ENCODE measurements around the gene EYS. TPM values are rescaled to one million over a fixed set of nuclear protein-coding genes. Genes with fewer than 3 reads are reported as not detected.

Gene EYS
- total and polyA plus RNA-seq, 2 of the 13 experiments (the other 11 are each of a cell fraction or from before 2014, with no cell fraction given) = 0.04 to 0.07 TPM

DNA sequence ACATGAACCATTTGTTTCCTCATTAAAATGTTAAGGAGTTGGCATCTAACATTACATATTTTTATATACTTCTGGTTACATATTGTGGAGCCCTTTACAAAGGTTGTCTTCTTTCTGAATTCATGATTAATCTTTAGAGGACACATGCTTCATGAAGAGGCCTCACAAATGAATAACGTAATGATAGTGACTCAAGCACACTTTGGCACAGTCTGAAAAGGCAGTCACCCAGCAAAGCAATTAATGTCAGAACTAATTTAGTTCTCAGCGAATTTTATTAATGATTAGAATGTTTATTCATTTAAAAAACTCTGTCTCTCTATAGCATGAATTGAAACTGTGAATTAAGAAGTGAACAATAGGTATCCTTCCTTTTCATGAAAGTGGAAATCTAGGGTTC is 1217.3 kb downstream of the EYS start:
- Histone ChIP-seq H3K36me3 (replicated peaks in 1 of 2; ENCODE audit: control insufficient read depth in 1 of 2, insufficient read depth in 2 of 2, low read length in 2 of 2) (no peaks in the 10 kb centered on the region), H3K79me2 (ENCODE audit: insufficient read depth, low read length) (no peaks in the 10 kb centered on the region), H3K27me3 (ENCODE audit: control insufficient read depth in 1 of 2, insufficient read depth in 2 of 2, low read length in 2 of 2) (no peaks in the 10 kb centered on the region), H2AFZ (ENCODE audit: low read length) (no peak overlapping the region), H3K9me3 (ENCODE audit: low read length) (no peaks in the 10 kb centered on the region), H3K9ac (ENCODE audit: insufficient read depth, low read depth, low read length) (no peak overlapping the region), H3K4me1 (ENCODE audit: insufficient read depth, low read length) (no peaks in the 10 kb centered on the region), H3K27ac (ENCODE audit: extremely low read length, insufficient read depth, low read length) (no peak overlapping the region), H3K4me3 (replicated peaks in 1 of 3; ENCODE audit: insufficient read depth in 1 of 3, low read depth in 2 of 3, low read length in 3 of 3) (no peak overlapping the region), H4K20me1 (ENCODE audit: insufficient read depth, low read length) (no peaks in the 10 kb centered on the region), H3K4me2 (ENCODE audit: low read depth, low read length) (no peak overlapping the region)
- TF ChIP-seq, protein P1, sequence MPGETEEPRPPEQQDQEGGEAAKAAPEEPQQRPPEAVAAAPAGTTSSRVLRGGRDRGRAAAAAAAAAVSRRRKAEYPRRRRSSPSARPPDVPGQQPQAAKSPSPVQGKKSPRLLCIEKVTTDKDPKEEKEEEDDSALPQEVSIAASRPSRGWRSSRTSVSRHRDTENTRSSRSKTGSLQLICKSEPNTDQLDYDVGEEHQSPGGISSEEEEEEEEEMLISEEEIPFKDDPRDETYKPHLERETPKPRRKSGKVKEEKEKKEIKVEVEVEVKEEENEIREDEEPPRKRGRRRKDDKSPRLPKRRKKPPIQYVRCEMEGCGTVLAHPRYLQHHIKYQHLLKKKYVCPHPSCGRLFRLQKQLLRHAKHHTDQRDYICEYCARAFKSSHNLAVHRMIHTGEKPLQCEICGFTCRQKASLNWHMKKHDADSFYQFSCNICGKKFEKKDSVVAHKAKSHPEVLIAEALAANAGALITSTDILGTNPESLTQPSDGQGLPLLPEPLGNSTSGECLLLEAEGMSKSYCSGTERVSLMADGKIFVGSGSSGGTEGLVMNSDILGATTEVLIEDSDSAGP (CRISPR knock-in tag; IDR thresholded peaks at IDR 0.05; ENCODE audit: borderline replicate concordance) = no peak
- TF ChIP-seq, protein P2, sequence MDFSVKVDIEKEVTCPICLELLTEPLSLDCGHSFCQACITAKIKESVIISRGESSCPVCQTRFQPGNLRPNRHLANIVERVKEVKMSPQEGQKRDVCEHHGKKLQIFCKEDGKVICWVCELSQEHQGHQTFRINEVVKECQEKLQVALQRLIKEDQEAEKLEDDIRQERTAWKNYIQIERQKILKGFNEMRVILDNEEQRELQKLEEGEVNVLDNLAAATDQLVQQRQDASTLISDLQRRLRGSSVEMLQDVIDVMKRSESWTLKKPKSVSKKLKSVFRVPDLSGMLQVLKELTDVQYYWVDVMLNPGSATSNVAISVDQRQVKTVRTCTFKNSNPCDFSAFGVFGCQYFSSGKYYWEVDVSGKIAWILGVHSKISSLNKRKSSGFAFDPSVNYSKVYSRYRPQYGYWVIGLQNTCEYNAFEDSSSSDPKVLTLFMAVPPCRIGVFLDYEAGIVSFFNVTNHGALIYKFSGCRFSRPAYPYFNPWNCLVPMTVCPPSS (IDR thresholded peaks at IDR 0.05) = no peak
- TF ChIP-seq ZNF329 (CRISPR knock-in tag; IDR thresholded peaks at IDR 0.05; ENCODE audit: low read depth) (no peak), ZFP36 (IDR thresholded peaks at IDR 0.05; ENCODE audit: borderline replicate concordance, low read depth, low read length, partially characterized antibody) (no peak), JUNB (CRISPR knock-in tag; IDR thresholded peaks at IDR 0.05; ENCODE audit: borderline replicate concordance) (no peak), THAP9 (CRISPR knock-in tag; IDR thresholded peaks at IDR 0.05; ENCODE audit: borderline replicate concordance) (no peak), RBM22 (optimal IDR thresholded peaks at IDR 0.05; ENCODE audit: low read length) (no peak), AHDC1 (CRISPR knock-in tag; IDR thresholded peaks at IDR 0.05; ENCODE audit: borderline replicate concordance) (no peak)
- TF ChIP-seq, protein P3, sequence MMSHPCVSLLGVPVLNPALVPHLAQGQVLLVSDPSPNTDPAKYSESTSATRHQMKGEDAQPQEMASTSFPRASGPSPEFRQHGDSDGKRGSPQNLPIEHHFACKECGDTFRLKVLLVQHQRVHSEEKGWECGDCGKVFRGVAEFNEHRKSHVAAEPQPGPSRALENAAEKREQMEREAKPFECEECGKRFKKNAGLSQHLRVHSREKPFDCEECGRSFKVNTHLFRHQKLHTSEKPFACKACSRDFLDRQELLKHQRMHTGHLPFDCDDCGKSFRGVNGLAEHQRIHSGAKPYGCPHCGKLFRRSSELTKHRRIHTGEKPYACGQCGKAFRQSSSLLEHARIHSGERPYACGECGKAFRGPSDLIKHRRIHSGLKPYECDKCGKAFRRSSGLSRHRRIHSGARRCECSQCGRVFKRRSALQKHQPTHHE (CRISPR knock-in tag; IDR thresholded peaks at IDR 0.05; ENCODE audit: borderline replicate concordance) = no peak
- DNase-seq (ENCODE audit: low spot score) = no peak
- ATAC-seq = no peak
- intact Hi-C loops (cut with micrococcal nuclease; ENCODE audit: unreplicated experiment) (no loop called here), in situ Hi-C loops (cut with HindIII; ENCODE audit: extremely low pct_ligation_motif_present, low pct_unique_long_range_greater_than_20kb) (no loop called here)
- POLR2A ChIA-PET = no interaction called here
- FAIRE-seq = no peak
- WGBS (ENCODE audit: low lambda C conversion rate) = 2% methylated on average over 2 of the region's 2 CpGs
- CTCF ChIA-PET (ENCODE audit: low intra/inter-chr PET ratio, low total read pairs) = no interaction called here
- no TSS peak for BruUV-seq (replicated peaks)

All from HepG2 (cell line).